Loucy (cell line): Measurements from ENCODE around the gene VRK2.
"Not testable (repeated sequence)": the region's sequence is repeated elsewhere in the genome, so short reads cannot be mapped to it uniquely, and the experiment has no call there.

ENCODE experiments used
- H2AFZ ChIP-seq: fragments of 200-600 bp; sonication (generic); 2 replicates; pipeline ENCODE4 v1.6.0; 2016; ENCODE audit warnings: antibody characterized with exemption, mild to moderate bottlenecking, low read length, moderate library complexity
- H3F3A ChIP-seq: fragments of 200-600 bp; 2 replicates; pipeline ENCODE4 v1.6.0; 2016; ENCODE audit warnings: antibody characterized with exemption, low read depth, mild to moderate bottlenecking
- H3K27me3 ChIP-seq: fragments of 200-600 bp; sonication (generic); 2 replicates; pipeline ENCODE4 v1.6.1; 2014; ENCODE audit warnings: low read length, mild to moderate bottlenecking; ENCODE audit not compliant: insufficient read depth, poor library complexity, severe bottlenecking
- H3K36me3 ChIP-seq: fragments of 200-600 bp; sonication (generic); 2 replicates; pipeline ENCODE4 v1.6.1; 2016; ENCODE audit warnings: low read length; ENCODE audit not compliant: insufficient read depth
- H3K4me1 ChIP-seq: fragments of 200-600 bp; sonication (generic); 2 replicates; pipeline ENCODE4 v1.5.1; 2014; ENCODE audit warnings: low read length, mild to moderate bottlenecking; ENCODE audit not compliant: insufficient read depth, poor library complexity, severe bottlenecking
- H3K4me2 ChIP-seq: fragments of 200-600 bp; sonication (generic); 2 replicates; pipeline ENCODE4 v1.6.0; 2014; ENCODE audit warnings: antibody characterized with exemption, low read length, low read depth, mild to moderate bottlenecking; ENCODE audit not compliant: poor library complexity, severe bottlenecking
- H3K4me3 ChIP-seq: fragments of 200-600 bp; sonication (generic); 2 replicates; pipeline ENCODE4 v1.5.1; 2014; ENCODE audit warnings: low read length, mild to moderate bottlenecking, mixed read lengths; ENCODE audit not compliant: poor library complexity, severe bottlenecking
- H3K79me2 ChIP-seq: fragments of 200-600 bp; sonication (generic); 2 replicates; pipeline ENCODE4 v1.6.1; 2014; ENCODE audit warnings: low read length; ENCODE audit not compliant: insufficient read depth
- H3K9ac ChIP-seq: fragments of 200-600 bp; sonication (generic); 2 replicates; pipeline ENCODE4 v1.6.0; 2014; ENCODE audit warnings: mild to moderate bottlenecking, low read depth, low read length, moderate library complexity; ENCODE audit not compliant: poor library complexity, severe bottlenecking
- H3K9me2 ChIP-seq: fragments of 200-600 bp; sonication (generic); replicated peaks from 2 replicates; pipeline ENCODE4 v1.6.1; 2016; ENCODE audit warnings: low read depth, low read length, mixed read lengths
- H3K9me3 ChIP-seq: fragments of 200-600 bp; sonication (generic); 2 replicates; pipeline ENCODE4 v1.6.1; 2014; ENCODE audit warnings: mild to moderate bottlenecking, antibody characterized with exemption, low read length, low read depth; ENCODE audit not compliant: insufficient read depth
- H4K20me1 ChIP-seq: fragments of 200-600 bp; sonication (generic); 2 replicates; pipeline ENCODE4 v1.6.0; 2014; ENCODE audit warnings: antibody characterized with exemption, low read length, mild to moderate bottlenecking; ENCODE audit not compliant: insufficient read depth, poor library complexity, severe bottlenecking
- EZH2phosphoT487 ChIP-seq: fragments of 200-600 bp; IDR thresholded peaks from 2 replicates; pipeline ENCODE4 v1.6.1; 2018; ENCODE audit warnings: antibody characterized with exemption, mild to moderate bottlenecking, moderate library complexity, borderline replicate concordance
- TF ChIP-seq, protein P1 (sequence below): fragments of 200-600 bp; sonication (generic); conservative IDR thresholded peaks from 2 replicates; pipeline ENCODE4 v1.5.1; 2014; ENCODE audit warnings: mild to moderate bottlenecking, antibody characterized with exemption, low read length

Gene VRK2

DNA sequence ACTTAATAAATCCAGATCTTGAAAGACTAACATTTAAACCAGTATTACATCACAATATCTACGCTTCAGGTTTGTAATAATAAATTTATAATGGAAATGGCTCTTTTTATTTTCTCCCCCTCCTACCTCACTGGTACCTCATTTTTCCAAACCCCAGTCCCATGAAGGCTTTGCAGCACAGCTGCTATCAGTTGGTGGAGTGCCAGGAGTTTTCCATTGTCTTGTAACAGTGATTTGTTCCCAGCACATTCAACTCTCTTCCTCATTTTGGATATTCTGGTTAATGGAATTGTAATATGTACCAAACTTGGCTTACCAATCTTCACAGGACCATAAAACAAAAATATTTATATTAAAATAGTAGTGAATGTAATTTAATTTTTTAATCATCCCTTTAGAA lies 91.2 kb downstream of the VRK2 start:
- H3K9ac ChIP-seq = no peak overlapping the region
- no peaks in the 10 kb centered on the region for H4K20me1 ChIP-seq
- H3K4me3 ChIP-seq = no peak overlapping the region
- H2AFZ ChIP-seq = no peak overlapping the region
- H3F3A ChIP-seq = no peaks in the 10 kb centered on the region
- TF ChIP-seq EZH2phosphoT487 = no peak
- TF ChIP-seq, protein P1, sequence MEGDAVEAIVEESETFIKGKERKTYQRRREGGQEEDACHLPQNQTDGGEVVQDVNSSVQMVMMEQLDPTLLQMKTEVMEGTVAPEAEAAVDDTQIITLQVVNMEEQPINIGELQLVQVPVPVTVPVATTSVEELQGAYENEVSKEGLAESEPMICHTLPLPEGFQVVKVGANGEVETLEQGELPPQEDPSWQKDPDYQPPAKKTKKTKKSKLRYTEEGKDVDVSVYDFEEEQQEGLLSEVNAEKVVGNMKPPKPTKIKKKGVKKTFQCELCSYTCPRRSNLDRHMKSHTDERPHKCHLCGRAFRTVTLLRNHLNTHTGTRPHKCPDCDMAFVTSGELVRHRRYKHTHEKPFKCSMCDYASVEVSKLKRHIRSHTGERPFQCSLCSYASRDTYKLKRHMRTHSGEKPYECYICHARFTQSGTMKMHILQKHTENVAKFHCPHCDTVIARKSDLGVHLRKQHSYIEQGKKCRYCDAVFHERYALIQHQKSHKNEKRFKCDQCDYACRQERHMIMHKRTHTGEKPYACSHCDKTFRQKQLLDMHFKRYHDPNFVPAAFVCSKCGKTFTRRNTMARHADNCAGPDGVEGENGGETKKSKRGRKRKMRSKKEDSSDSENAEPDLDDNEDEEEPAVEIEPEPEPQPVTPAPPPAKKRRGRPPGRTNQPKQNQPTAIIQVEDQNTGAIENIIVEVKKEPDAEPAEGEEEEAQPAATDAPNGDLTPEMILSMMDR = no peak
- no peaks in the 10 kb centered on the region for H3K4me1 ChIP-seq
- H3K27me3 ChIP-seq = no peaks in the 10 kb centered on the region
- no peaks in the 10 kb centered on the region for H3K9me2 ChIP-seq
- H3K79me2 ChIP-seq = no peaks in the 10 kb centered on the region
- no peaks in the 10 kb centered on the region for H3K9me3 ChIP-seq
- no peak overlapping the region for H3K4me2 ChIP-seq
- peaks cover 5% of the 10 kb centered on the region; the same call in 1 of the 2 replicates for H3K36me3 ChIP-seq

DNA sequence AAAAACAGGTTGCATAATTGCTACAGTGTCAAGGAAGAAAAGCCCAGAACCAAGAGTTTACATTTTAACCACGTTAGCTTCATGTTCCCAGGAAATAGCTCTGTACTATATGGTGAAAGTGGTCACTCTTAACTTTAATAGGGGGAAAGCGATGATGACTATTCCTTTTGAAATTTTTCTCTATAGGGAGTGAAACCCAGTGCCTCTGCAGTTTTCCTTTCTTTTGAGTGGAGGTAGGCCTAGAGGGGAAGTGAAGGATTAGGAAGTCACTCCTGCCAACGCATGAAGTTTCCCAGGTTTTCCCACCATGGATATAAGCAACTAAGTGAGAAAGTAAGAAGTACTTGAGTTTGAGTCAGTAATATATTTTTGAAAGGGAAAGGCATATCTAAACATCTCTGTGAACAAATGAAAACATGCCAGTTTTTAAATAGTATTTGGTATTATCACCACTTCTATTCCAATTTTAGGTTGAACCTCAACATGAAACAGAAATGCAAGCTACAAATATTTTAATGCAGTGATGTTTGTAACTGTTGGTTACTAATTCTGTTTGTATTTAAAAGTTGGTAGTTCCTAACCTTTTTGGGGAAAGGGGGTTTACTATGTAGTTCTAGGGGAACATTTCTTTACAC lies 91.9 kb downstream of the VRK2 start:
- Histone ChIP-seq H3K9ac (no peak overlapping the region), H4K20me1 (no peaks in the 10 kb centered on the region), H3K9me3 (no peaks in the 10 kb centered on the region), H3K36me3 (peaks cover 1% of the 10 kb centered on the region; the same call in 1 of the 2 replicates), H3K27me3 (no peaks in the 10 kb centered on the region), H2AFZ (no peak overlapping the region), H3K79me2 (no peaks in the 10 kb centered on the region), H3K4me1 (no peaks in the 10 kb centered on the region), H3K4me3 (no peak overlapping the region), H3K9me2 (no peaks in the 10 kb centered on the region), H3F3A (no peaks in the 10 kb centered on the region), H3K4me2 (no peak overlapping the region)
- TF ChIP-seq EZH2phosphoT487 = no peak
- TF ChIP-seq, protein P1 = no peak

DNA sequence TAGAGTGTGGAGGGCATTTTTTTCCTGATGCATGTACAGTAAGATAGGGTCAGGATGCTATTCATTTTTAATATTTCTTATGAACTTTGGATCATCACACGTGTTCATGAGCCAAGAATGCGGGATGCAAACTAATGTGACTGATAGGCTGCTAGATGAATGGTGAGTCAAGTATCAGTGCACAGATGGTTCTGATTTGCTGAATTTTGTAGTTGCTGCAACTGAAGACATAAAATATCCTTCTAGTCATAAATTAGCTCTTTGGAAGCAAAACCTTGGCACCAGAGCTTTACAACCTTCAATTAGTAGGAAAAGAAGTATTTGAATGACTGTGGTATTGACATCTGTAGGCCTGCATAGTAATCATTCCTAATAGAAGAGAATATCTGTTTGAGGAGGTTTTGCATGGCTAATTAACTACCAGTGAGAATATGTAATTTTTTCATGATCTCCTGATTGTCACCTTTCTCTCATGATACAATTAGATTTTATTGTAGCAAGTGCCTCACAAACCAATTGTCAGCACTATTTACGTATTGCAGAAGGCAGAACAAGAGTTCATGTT lies 94.0 kb downstream of the VRK2 start:
- H3K9me2 ChIP-seq = no peaks in the 10 kb centered on the region
- H3K79me2 ChIP-seq = no peaks in the 10 kb centered on the region
- H3K4me2 ChIP-seq = no peak overlapping the region
- TF ChIP-seq, protein P1 = no peak
- TF ChIP-seq EZH2phosphoT487 = no peak
- no peaks in the 10 kb centered on the region for H4K20me1 ChIP-seq
- no peaks in the 10 kb centered on the region for H3K36me3 ChIP-seq
- no peaks in the 10 kb centered on the region for H3K27me3 ChIP-seq
- no peak overlapping the region for H3K9ac ChIP-seq
- no peaks in the 10 kb centered on the region for H3K9me3 ChIP-seq
- H3K4me3 ChIP-seq = no peak overlapping the region
- H3F3A ChIP-seq = no peaks in the 10 kb centered on the region
- no peaks in the 10 kb centered on the region for H3K4me1 ChIP-seq
- no peak overlapping the region for H2AFZ ChIP-seq

DNA sequence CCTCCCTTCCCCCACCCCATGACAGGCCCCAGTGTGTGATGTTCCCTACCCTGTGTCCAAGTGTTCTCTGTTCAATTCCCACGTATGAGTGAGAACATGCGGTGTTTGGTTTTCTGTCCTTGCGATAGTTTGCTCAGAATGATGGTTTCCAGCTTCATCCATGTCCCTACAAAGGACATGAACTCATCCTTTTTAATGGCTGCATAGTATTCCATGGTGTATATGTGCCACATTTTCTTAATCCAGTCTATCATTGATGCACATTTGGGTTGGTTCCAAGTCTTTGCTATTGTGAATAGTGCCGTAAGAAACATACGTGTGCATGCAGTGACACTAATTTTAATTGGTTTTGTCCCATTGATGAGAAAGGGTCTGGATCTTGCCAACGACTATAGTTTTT lies 99.2 kb downstream of the VRK2 start:
- H3K79me2 ChIP-seq, H3K27me3 ChIP-seq, H4K20me1 ChIP-seq, H3K9ac ChIP-seq, H3K9me2 ChIP-seq, H3K4me2 ChIP-seq, H3K9me3 ChIP-seq, H3K36me3 ChIP-seq, H3F3A ChIP-seq, H2AFZ ChIP-seq, H3K4me3 ChIP-seq, H3K4me1 ChIP-seq: not testable (repeated sequence)
